HPDE6-E6E7 (cell line): ENCODE data around the gene CD40LG.

ENCODE experiments used
- DNase-seq: peaks from one replicate; pipeline ENCODE4 v3.0.0; 2011; ENCODE audit warnings: missing footprints; ENCODE audit errors: extremely low spot score

The CD40LG gene

DNA sequence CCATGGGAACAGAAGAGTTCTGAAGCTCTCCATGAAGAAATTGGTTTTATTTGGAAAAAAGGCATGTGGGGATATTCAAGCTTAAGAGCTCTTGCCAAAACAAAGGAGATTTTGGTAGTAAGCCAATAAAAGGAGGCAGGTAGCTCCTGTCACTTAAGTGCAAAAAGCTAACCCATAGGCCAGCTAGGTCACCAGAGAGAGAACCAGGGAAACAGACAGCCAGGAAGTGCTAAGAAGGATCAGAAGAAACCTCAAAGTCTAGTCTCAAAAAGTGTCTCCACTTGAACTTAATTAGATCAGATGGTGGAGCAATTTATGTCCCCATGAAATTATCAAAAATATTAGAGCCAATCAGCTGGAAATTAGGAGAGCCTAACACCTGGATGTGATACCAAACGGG is 49.2 kb downstream of the CD40LG start:
- no peak for DNase-seq

DNA sequence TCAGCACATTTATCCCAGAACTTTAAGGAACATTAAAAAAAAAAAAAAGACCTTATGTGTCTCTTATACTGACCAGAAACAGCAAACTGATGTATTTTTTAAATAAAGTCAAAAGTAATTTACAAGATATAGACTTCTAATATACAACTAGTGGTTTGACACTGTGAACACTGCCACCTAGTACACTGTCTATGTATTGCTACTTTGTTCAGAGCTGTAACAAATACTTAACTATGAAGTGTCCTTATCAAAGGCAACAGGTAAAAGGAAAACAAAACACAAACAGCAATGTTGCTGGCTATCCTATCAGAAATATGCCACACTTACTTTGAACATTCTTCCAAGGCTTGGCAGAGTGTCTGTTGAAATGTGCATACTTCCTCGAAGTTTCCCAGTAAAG is 60.4 kb downstream of the CD40LG start:
- DNase-seq = no peak
